Thyroid gland (tissue), 4 donors: Measurements from ENCODE around the gene RAB5B. TPM values are rescaled to one million over a fixed set of nuclear protein-coding genes. Genes with fewer than 3 reads are reported as not detected.

Experiments
- DNase-seq, 2 donors: peaks; one replicate each; pipeline ENCODE4 v3.0.0-alpha.2; 2019
- H3K27ac ChIP-seq, 3 donors: fragments of 200-600 bp; sonication (generic); 1 replicate in 2 of 3; 2 replicates in 1 of 3; pipeline ENCODE4 v1.5.1; 2016 to 2019; ENCODE audit warnings: mild to moderate bottlenecking in 1 of 3, moderate library complexity in 1 of 3
- H3K27me3 ChIP-seq: fragments of 200-600 bp; sonication (generic); one replicate; pipeline ENCODE4 v1.5.1; 2019
- H3K36me3 ChIP-seq, 2 donors: fragments of 200-600 bp; sonication (generic); one replicate each; pipeline ENCODE4 v1.5.1; 2016 to 2019
- H3K4me1 ChIP-seq, 2 donors: fragments of 200-600 bp; sonication (generic); one replicate each; pipeline ENCODE4 v1.5.1; 2017 to 2019
- H3K4me3 ChIP-seq, 3 donors: fragments of 200-600 bp; sonication (generic); replicated peaks in 1 of 3; 1 replicate in 2 of 3; 2 replicates in 1 of 3; pipeline ENCODE4 v1.5.1; 2016; ENCODE audit warnings: mild to moderate bottlenecking in 1 of 3
- H3K9me3 ChIP-seq: fragments of 200-600 bp; sonication (generic); one replicate; pipeline ENCODE4 v1.5.1; 2017
- POLR2A ChIP-seq, 2 donors: fragments of 450-650 bp; IDR thresholded peaks; one replicate each; pipeline ENCODE4 v1.6.1; 2017; ENCODE audit warnings: antibody characterized with exemption in 2 of 2, mild to moderate bottlenecking in 2 of 2, moderate library complexity in 1 of 2
- WGBS, 2 donors: methylation state at CpG; one replicate each; pipeline ENCODE4 v1.1.5; 2017; 5-methylcytosine and 5-hydroxymethylcytosine counted together
- intact Hi-C: fragments of 100-400 bp; cut with DNase I; formaldehyde crosslinking; loops from one replicate; pipeline ENCODE4 v1.15.1; 2023
- total RNA-seq, 4 donors: library from RNA; depleted of rRNA; stranded (reverse); fragments of >200 nt; gene quantifications; one replicate each; pipeline ENCODE4 v1.2.3, GENCODE V29; 2016
- TF ChIP-seq, protein P1 (sequence below), 6 experiments: fragments of 200-600 bp in 3 of 6; fragments of 450-650 bp in 3 of 6; sonication (generic) in 3 of 6; IDR thresholded peaks; one replicate each; pipeline ENCODE4 v1.5.1; 2016 to 2019; ENCODE audit warnings: antibody characterized with exemption in 6 of 6, mild to moderate bottlenecking in 2 of 6, inconsistent platforms in 1 of 6, moderate library complexity in 1 of 6

Gene RAB5B, protein sequence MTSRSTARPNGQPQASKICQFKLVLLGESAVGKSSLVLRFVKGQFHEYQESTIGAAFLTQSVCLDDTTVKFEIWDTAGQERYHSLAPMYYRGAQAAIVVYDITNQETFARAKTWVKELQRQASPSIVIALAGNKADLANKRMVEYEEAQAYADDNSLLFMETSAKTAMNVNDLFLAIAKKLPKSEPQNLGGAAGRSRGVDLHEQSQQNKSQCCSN
- 100 to 1,000 TPM; 104 to 119 (median 107) TPM for total RNA-seq

DNA sequence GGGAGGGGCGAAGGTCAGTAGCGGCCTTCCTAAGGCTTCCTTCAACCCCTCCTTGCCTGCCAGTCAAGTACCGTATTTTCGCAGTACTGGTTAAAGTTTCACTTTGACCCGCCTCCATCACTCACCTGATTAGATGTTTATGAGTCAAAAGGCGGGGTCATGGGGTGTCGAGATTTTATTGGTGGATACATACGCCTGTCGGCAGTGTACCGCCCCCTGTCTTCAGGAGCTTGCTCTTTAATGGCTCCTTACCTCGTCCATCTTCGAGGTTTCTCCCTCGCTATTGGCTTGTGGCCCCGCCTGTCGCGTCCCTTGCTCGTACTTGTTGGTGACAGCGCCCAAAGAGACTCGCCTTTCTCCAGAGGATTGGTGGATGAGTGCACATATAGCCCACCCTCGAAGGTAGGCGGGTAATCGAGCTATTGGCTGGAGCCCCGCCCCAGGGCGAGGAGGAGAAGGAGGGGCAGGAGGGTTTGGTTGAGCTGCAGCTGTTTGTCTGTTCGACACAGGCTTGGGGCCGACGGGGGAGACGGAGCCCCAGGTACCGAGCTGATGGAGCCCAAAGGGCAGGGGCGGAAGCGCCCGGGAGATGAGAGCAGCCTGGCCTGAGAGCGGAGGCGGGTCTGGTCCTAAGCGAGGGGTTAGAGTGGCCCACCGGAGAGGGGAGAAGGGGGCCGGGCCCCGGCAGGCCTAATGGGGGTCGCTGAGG, at the start of gene RAB5B:
RAB5B (plus strand) TSS at position 480 of the 709 bp plus-strand sequence. CDS start 12,883 bp downstream, outside the sequence.
- H3K4me1 ChIP-seq, result peaks cover 12 to 20% of the 10 kb centered on the region in 2 donors

DNA sequence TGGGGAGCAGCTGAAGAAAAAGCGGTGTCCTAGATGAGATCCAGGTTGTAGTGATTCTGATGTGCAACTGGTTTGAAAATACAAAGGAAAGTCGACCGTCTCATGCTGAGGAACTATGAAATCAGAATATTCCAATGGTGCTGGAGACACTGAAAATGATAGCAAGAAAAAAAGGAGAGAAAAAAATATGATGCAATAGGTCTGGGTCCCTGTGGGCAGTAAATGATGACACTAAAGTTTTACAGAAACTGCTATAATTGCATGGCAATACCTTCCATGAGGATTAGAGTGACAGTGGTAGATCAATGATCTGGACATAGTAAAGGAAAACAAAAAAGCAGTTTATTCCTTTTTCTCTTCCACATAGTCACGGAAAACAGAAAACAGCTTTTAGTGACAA, 48.5 kb upstream of the RAB5B start:
- intact Hi-C loops, result no loop called here

More for the DNA sequence above, at the start of gene RAB5B:
- intact Hi-C loops, result no loop called here
- DNase-seq, result peak; percentile 100
- Histone ChIP-seq H3K27me3 (no peaks in the 10 kb centered on the region), H3K9me3 (no peaks in the 10 kb centered on the region), H3K4me3 (peak within 1 kb of the TSS; percentile 86 to 100 (median 100)), H3K36me3 (no peaks in the 10 kb centered on the region), H3K27ac (peak within 1 kb of the TSS; percentile 82 to 96 (median 90))
- peak; percentile 77 to 95 for TF ChIP-seq POLR2A (IDR thresholded peaks at IDR 0.05)
- TF ChIP-seq, protein P1, sequence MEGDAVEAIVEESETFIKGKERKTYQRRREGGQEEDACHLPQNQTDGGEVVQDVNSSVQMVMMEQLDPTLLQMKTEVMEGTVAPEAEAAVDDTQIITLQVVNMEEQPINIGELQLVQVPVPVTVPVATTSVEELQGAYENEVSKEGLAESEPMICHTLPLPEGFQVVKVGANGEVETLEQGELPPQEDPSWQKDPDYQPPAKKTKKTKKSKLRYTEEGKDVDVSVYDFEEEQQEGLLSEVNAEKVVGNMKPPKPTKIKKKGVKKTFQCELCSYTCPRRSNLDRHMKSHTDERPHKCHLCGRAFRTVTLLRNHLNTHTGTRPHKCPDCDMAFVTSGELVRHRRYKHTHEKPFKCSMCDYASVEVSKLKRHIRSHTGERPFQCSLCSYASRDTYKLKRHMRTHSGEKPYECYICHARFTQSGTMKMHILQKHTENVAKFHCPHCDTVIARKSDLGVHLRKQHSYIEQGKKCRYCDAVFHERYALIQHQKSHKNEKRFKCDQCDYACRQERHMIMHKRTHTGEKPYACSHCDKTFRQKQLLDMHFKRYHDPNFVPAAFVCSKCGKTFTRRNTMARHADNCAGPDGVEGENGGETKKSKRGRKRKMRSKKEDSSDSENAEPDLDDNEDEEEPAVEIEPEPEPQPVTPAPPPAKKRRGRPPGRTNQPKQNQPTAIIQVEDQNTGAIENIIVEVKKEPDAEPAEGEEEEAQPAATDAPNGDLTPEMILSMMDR (IDR thresholded peaks at IDR 0.05), result no peak
- 1 to 2% methylated on average over 28 to 38 of the region's 39 CpGs for WGBS, 2 donors

DNA sequence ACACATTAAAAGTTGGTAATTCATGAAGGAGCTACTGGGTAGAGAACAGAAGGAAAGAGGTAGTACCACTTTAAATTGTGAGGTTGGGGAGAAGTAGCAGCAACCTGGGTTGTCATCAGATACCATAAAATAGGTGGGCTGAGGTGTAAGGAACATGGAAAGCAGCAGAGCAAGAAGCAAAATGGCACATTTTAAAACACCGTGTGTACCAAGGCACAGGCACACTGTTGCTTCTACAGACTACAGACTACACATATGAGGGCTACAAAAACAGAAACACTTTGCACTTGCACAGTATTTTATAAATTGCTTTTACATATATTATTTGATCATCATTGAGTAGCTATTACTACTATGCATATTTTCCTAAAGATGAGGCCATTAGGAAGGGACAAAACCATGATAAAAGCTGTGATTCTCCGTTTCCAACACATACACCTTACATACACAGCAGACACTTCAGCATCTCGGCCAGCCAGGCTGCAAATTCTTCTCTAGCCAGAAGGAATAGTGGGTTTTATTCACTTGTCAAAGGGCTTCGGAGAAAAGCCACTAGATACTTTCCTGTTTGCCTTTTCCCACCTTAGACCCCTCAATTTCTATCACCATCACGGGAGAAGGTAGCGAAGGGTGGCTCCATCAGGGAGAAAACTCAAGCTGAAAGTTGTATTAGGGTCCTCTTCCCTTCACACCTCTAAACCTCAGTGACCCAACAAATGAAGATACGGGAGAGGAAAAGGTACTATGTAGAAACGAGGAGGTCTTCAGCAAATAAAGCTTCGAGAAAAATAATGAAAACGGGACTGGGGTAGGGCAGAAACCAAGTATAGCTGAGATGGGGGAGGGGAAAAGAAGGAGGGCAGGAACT, 47.8 kb upstream of the RAB5B start:
- TF ChIP-seq, protein P1 (IDR thresholded peaks at IDR 0.05), result no peak
- TF ChIP-seq POLR2A (IDR thresholded peaks at IDR 0.05), result no peak
- intact Hi-C loops, result no loop called here
- Histone ChIP-seq H3K36me3 (peaks cover 0 to 3% of the 10 kb centered on the region in 2 donors), H3K27me3 (no peaks in the 10 kb centered on the region), H3K27ac (peak overlapping the region; percentile 93 to 96 (median 95)), H3K4me1 (peaks cover 4 to 31% of the 10 kb centered on the region in 2 donors), H3K4me3 (peak overlapping the region; percentile 31 to 85 (median 69)), H3K9me3 (no peaks in the 10 kb centered on the region)
- 12 to 13% methylated on average over 10 of the region's 10 CpGs for WGBS, 2 donors
- DNase-seq, result no peak

More for the DNA sequence above, 48.5 kb upstream of the RAB5B start:
- H3K27me3 ChIP-seq, result no peaks in the 10 kb centered on the region
- DNase-seq, result no peak
- no peak overlapping the region for H3K4me3 ChIP-seq
- 86 to 88% methylated on average over 4 of the region's 4 CpGs for WGBS, 2 donors
- H3K9me3 ChIP-seq, result no peaks in the 10 kb centered on the region
- TF ChIP-seq, protein P1 (IDR thresholded peaks at IDR 0.05), result no peak
- TF ChIP-seq POLR2A (IDR thresholded peaks at IDR 0.05), result no peak
- peaks cover 0 to 23% of the 10 kb centered on the region in 2 donors for H3K4me1 ChIP-seq
- no peak overlapping the region for H3K27ac ChIP-seq
- H3K36me3 ChIP-seq, result peaks cover 0 to 3% of the 10 kb centered on the region in 2 donors

DNA sequence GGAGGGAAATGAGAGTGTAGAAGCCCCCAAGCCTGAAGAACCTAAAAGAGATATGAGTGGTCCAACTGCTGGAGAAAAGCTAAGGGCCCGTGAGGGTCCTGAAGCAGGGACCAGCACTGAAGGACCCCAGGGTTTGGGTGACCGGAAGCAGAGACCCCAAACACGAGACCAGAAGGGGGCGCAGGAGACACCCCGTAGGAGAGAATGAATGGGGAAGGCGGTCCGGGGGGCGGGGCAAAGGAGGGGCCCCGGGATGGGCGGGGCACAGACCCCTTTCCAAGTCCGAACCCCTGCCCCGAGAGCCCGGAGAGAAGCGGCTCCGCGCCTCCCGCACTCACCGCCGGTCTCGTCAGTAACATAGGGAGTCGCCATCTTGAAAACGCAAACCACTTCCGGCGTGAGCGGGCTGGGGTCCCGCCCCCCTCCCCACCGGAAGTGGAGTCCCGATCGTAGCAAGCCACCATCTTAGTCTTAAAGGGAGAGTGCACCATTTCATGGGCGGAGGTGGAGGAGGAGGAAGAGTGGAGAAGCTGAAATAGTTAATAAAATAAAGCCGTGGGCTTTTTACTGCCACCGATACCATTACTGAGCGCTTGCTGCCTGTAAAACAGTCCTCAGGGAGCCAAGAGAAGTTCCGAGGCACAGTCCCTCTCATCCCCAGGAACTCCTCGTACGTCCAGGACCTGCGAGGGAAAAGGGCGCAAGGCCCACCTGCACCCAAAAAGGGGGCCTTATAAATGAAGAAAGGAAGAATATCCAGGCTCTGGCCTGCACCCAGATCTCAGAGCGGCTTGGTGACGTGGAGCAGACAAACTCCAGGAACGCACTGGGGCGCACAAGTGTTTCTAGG, 46.9 kb upstream of the RAB5B start:
- Histone ChIP-seq H3K4me1 (peaks cover 8 to 35% of the 10 kb centered on the region in 2 donors), H3K36me3 (peaks cover 0 to 2% of the 10 kb centered on the region in 2 donors), H3K27me3 (no peaks in the 10 kb centered on the region), H3K27ac (peak overlapping the region; percentile 93 to 96 (median 95)), H3K4me3 (peak overlapping the region; percentile 31 to 85 (median 69)), H3K9me3 (no peaks in the 10 kb centered on the region)
- 0% methylated on average over 38 to 41 of the region's 42 CpGs for WGBS, 2 donors
- TF ChIP-seq, protein P1 (IDR thresholded peaks at IDR 0.05), result peak; percentile 27 to 76 (median 60)
- TF ChIP-seq POLR2A (IDR thresholded peaks at IDR 0.05), result peak in 1 of 2 donors; percentile 71
- DNase-seq, result peak; percentile 87 to 88
- intact Hi-C loops, result no loop called here
